Neural cell (in vitro differentiated cells): ENCODE measurements around the gene SYCE1L. TPM values are rescaled to one million over a fixed set of nuclear protein-coding genes. Genes with fewer than 3 reads are reported as not detected.

ENCODE experiments used
- H2AFZ ChIP-seq: fragments of 200-600, 300-800 bp; sonication (generic), shearing (Covaris generic); 2 replicates; pipeline ENCODE4 v1.6.0; 2014; ENCODE audit warnings: low read depth, mild to moderate bottlenecking, antibody characterized with exemption, low read length, moderate library complexity
- H3F3A ChIP-seq: fragments of 200-600 bp; shearing (Covaris generic); 2 replicates; pipeline ENCODE4 v1.6.1; 2016; ENCODE audit warnings: mild to moderate bottlenecking, moderate library complexity, mixed read lengths, antibody characterized with exemption, low read length; ENCODE audit not compliant: insufficient read depth, poor library complexity, severe bottlenecking
- H3K27ac ChIP-seq: fragments of 200-600, 300-800 bp; sonication (generic), shearing (Covaris generic); 2 replicates; pipeline ENCODE4 v1.5.1; 2014; ENCODE audit warnings: mild to moderate bottlenecking, low read length, moderate library complexity
- H3K27me3 ChIP-seq: fragments of 300-800, 200-600 bp; sonication (generic), shearing (Covaris generic); 2 replicates; pipeline ENCODE4 v1.6.0; 2014; ENCODE audit warnings: mild to moderate bottlenecking, low read depth, low read length, moderate library complexity; ENCODE audit not compliant: insufficient read depth
- H3K36me3 ChIP-seq: fragments of 300-800, 200-600 bp; sonication (generic), shearing (Covaris generic); 2 replicates; pipeline ENCODE4 v1.5.1; 2014; ENCODE audit warnings: mild to moderate bottlenecking, antibody characterized with exemption, low read length, moderate library complexity; ENCODE audit not compliant: insufficient read depth
- H3K4me2 ChIP-seq: fragments of 300-800, 200-600 bp; sonication (generic), shearing (Covaris generic); 2 replicates; pipeline ENCODE4 v1.6.0; 2014; ENCODE audit warnings: mild to moderate bottlenecking, low read length
- H3K4me3 ChIP-seq: fragments of 300-800, 200-600 bp; sonication (generic), shearing (Covaris generic); 2 replicates; pipeline ENCODE4 v1.5.1; 2014; ENCODE audit warnings: mild to moderate bottlenecking, low read length, moderate library complexity
- H3K79me2 ChIP-seq: fragments of 200-600 bp; shearing (Covaris generic); replicated peaks from 2 replicates; pipeline ENCODE4 v1.6.0; 2014; ENCODE audit warnings: mild to moderate bottlenecking, low read length, moderate library complexity; ENCODE audit not compliant: insufficient read depth
- H3K9ac ChIP-seq: fragments of 300-800, 200-600 bp; sonication (generic), shearing (Covaris generic); 2 replicates; pipeline ENCODE4 v1.6.1; 2016; ENCODE audit warnings: mild to moderate bottlenecking, low read length, mixed read lengths
- H3K9me2 ChIP-seq: fragments of 200-600 bp; shearing (Covaris generic); 2 replicates; pipeline ENCODE4 v1.6.1; 2016; ENCODE audit warnings: mild to moderate bottlenecking, low read length, mixed read lengths; ENCODE audit not compliant: insufficient read depth
- H3K9me3 ChIP-seq: fragments of 200-600, 300-800 bp; sonication (generic), shearing (Covaris generic); 2 replicates; pipeline ENCODE4 v1.6.1; 2016; ENCODE audit warnings: mild to moderate bottlenecking, mixed run types, low read length, moderate library complexity, mixed read lengths
- H4K20me1 ChIP-seq: fragments of 200-600 bp; shearing (Covaris generic); 2 replicates; pipeline ENCODE4 v1.6.1; 2016; ENCODE audit warnings: mild to moderate bottlenecking, mixed run types; ENCODE audit not compliant: insufficient read depth
- EP300 ChIP-seq: fragments of 450-650 bp; conservative IDR thresholded peaks from 2 replicates; pipeline ENCODE4 v1.6.1; 2014; ENCODE audit warnings: antibody characterized with exemption, mild to moderate bottlenecking, moderate library complexity; ENCODE audit not compliant: poor library complexity, severe bottlenecking
- EZH2 ChIP-seq: fragments of 200-600, 300-800 bp; shearing (Covaris generic), sonication (generic); IDR thresholded peaks from 2 replicates; pipeline ENCODE4 v1.6.1; 2014; ENCODE audit warnings: antibody characterized with exemption, low read length, borderline replicate concordance, mild to moderate bottlenecking; ENCODE audit not compliant: insufficient read depth, poor library complexity, severe bottlenecking
- MXI1 ChIP-seq: fragments of 450-650 bp; conservative IDR thresholded peaks from 2 replicates; pipeline ENCODE4 v1.6.1; 2014; ENCODE audit warnings: antibody characterized with exemption, mild to moderate bottlenecking; ENCODE audit not compliant: poor library complexity, severe bottlenecking
- POLR2AphosphoS5 ChIP-seq: IDR thresholded peaks from 2 replicates; pipeline ENCODE4 v1.6.1; 2012
- RAD21 ChIP-seq: fragments of 450-650 bp; conservative IDR thresholded peaks from 2 replicates; pipeline ENCODE4 v1.6.1; 2014; ENCODE audit warnings: antibody characterized with exemption, mild to moderate bottlenecking, moderate library complexity
- SMC3 ChIP-seq: fragments of 450-650 bp; conservative IDR thresholded peaks from 2 replicates; pipeline ENCODE4 v1.6.1; 2014; ENCODE audit warnings: antibody characterized with exemption, mild to moderate bottlenecking, moderate library complexity; ENCODE audit not compliant: poor library complexity
- TAF1 ChIP-seq: IDR thresholded peaks from 2 replicates; pipeline ENCODE4 v1.6.1; 2012; ENCODE audit warnings: low read depth
- polyA plus RNA-seq: library from polyadenylated mRNA; depleted of rRNA; stranded (reverse); fragments of >200 nt; gene quantifications from 2 replicates; pipeline ENCODE4 v1.2.3, GENCODE V29; 2014
- TF ChIP-seq, protein P1 (sequence below): IDR thresholded peaks from 2 replicates; pipeline ENCODE4 v1.6.1; 2012; ENCODE audit warnings: borderline replicate concordance
- TF ChIP-seq, protein P2 (sequence below): fragments of 450-650 bp; IDR thresholded peaks from 2 replicates; pipeline ENCODE4 v1.5.1; 2014; ENCODE audit warnings: antibody characterized with exemption, mild to moderate bottlenecking, moderate library complexity; ENCODE audit not compliant: poor library complexity, severe bottlenecking

SYCE1L gene
- polyA plus RNA-seq, 1 donor from 2014 or later: 1.7 TPM

DNA sequence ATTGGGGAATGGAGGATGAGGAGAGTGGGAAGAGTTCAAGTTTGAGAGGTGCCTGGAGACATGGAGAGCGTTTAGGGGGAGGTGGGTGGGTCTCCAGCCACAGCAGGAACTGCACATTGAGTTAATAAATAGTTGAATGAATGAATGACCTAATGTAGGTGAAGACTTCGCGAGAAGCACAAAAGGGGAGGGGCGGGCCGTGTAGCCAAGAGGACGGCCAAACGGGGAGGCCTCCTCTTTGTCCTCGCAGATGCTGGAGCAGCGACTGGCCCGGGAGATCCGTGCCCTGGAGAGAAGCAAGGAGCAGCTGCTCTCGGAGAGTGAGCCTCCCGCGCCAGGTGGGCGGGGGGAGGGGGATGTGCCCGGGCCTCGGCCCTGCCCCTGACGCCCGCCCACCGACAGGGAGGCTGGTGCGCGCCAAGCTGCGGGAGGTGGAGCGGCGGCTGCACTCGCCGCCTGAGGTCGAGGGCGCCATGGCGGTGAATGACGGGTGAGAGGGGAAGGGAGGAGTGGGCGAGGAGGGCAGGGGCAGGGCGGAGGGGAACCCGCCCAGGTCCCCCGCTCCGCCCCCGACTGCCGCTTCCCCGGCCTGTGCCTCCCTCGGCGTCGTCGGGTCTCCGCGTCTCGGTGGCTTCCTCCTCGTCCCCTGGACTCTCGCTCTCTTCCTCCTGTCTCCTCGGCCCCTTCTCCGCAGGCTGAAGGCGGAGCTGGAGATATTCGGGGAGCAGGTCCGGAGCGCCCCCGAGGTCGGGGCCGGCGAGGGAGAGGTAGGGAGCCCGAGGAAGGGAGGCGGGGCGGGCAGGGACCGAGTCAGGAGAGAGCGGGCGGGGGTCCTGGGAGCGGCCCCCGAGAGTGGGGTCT is 12.9 kb downstream of the SYCE1L start:
- Histone ChIP-seq H3F3A (no peaks in the 10 kb centered on the region), H3K4me2 (no peak overlapping the region), H3K36me3 (no peaks in the 10 kb centered on the region), H3K4me3 (peak overlapping the region; percentile 79), H3K27me3 (peaks cover 5% of the 10 kb centered on the region), H3K9me2 (no peaks in the 10 kb centered on the region), H3K9ac (peak overlapping the region; percentile 74), H4K20me1 (no peaks in the 10 kb centered on the region), H3K27ac (peak overlapping the region; percentile 42), H3K9me3 (no peaks in the 10 kb centered on the region), H2AFZ (peak overlapping the region; percentile 87), H3K79me2 (no peaks in the 10 kb centered on the region)
- TF ChIP-seq, protein P1, sequence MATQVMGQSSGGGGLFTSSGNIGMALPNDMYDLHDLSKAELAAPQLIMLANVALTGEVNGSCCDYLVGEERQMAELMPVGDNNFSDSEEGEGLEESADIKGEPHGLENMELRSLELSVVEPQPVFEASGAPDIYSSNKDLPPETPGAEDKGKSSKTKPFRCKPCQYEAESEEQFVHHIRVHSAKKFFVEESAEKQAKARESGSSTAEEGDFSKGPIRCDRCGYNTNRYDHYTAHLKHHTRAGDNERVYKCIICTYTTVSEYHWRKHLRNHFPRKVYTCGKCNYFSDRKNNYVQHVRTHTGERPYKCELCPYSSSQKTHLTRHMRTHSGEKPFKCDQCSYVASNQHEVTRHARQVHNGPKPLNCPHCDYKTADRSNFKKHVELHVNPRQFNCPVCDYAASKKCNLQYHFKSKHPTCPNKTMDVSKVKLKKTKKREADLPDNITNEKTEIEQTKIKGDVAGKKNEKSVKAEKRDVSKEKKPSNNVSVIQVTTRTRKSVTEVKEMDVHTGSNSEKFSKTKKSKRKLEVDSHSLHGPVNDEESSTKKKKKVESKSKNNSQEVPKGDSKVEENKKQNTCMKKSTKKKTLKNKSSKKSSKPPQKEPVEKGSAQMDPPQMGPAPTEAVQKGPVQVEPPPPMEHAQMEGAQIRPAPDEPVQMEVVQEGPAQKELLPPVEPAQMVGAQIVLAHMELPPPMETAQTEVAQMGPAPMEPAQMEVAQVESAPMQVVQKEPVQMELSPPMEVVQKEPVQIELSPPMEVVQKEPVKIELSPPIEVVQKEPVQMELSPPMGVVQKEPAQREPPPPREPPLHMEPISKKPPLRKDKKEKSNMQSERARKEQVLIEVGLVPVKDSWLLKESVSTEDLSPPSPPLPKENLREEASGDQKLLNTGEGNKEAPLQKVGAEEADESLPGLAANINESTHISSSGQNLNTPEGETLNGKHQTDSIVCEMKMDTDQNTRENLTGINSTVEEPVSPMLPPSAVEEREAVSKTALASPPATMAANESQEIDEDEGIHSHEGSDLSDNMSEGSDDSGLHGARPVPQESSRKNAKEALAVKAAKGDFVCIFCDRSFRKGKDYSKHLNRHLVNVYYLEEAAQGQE: no peak
- TF ChIP-seq SMC3 (no peak), EZH2 (no peak), POLR2AphosphoS5 (peak; percentile 62), RAD21 (no peak), EP300 (no peak), MXI1 (no peak), TAF1 (peak; percentile 60)
- TF ChIP-seq, protein P2, sequence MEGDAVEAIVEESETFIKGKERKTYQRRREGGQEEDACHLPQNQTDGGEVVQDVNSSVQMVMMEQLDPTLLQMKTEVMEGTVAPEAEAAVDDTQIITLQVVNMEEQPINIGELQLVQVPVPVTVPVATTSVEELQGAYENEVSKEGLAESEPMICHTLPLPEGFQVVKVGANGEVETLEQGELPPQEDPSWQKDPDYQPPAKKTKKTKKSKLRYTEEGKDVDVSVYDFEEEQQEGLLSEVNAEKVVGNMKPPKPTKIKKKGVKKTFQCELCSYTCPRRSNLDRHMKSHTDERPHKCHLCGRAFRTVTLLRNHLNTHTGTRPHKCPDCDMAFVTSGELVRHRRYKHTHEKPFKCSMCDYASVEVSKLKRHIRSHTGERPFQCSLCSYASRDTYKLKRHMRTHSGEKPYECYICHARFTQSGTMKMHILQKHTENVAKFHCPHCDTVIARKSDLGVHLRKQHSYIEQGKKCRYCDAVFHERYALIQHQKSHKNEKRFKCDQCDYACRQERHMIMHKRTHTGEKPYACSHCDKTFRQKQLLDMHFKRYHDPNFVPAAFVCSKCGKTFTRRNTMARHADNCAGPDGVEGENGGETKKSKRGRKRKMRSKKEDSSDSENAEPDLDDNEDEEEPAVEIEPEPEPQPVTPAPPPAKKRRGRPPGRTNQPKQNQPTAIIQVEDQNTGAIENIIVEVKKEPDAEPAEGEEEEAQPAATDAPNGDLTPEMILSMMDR: peak; percentile 20

DNA sequence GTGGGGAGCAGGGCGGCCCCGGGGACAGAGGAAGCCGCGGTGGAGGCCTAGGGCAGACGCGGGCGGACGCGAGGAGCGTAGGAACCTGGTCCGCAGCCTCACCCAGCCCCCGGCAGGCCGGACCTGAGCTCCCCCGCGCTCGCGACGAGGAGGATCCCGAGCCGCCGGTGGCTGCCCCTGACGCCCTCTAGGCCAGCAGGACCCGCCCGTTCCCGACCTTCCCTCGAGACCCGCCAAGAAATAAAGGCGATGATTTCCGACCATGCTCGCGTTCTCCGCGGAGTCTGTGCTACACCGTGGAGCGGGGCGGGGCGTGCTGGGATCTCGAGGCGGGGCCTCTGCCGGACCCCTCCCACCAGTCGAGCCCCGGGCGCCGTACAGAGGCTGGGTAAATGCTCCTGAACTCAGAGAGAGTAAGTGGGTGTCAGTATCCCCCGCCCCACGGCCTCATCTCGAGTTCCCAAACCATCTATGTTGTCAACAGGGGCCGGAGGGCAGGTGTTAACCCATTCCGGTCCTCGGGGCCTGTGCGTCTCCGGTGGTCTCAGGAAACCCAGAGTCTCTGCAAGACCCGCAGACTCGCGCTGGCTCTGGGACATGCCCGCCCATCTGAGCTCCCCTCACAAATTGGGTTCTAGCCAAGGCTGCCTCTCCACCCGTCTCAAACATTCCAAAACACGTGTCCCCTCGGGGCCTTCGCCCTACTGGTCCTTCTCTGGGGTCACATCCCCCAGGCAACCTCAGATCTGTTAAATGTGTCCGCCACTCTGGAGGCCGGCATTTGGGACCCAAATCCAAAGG is 13.7 kb downstream of the SYCE1L start:
- Histone ChIP-seq H3K27ac (peak overlapping the region; percentile 42), H3K36me3 (no peaks in the 10 kb centered on the region), H2AFZ (peak overlapping the region; percentile 87), H3K9me3 (no peaks in the 10 kb centered on the region), H3F3A (no peaks in the 10 kb centered on the region), H3K9me2 (no peaks in the 10 kb centered on the region), H4K20me1 (no peaks in the 10 kb centered on the region), H3K9ac (peak overlapping the region; percentile 74), H3K27me3 (peaks cover 5% of the 10 kb centered on the region), H3K4me2 (no peak overlapping the region), H3K79me2 (no peaks in the 10 kb centered on the region), H3K4me3 (peak overlapping the region; percentile 79)
- TF ChIP-seq, protein P1: no peak
- TF ChIP-seq TAF1 (no peak), SMC3 (no peak), EZH2 (no peak), POLR2AphosphoS5 (peak; percentile 72), EP300 (no peak), MXI1 (no peak)
- TF ChIP-seq, protein P2: no peak
